SIG-M5 treated with dmso at 0.1 percent for 504 hours (cell line): ENCODE measurements around the gene CHN1.

Source experiments
- DNase-seq: peaks from one replicate; lab custom pipeline; 2025; ENCODE audit not compliant: unreplicated experiment; lab: John Stamatoyannopoulos, UW

The CHN1 gene

GRCh38 chr2:175010848-175011254 is 5.7 kb upstream of the CHN1 start:
- no peak for DNase-seq

- no peak for DNase-seq
These were observed 4.9 kb upstream of the CHN1 start for GRCh38 chr2:175009917-175010621.

- no peak for DNase-seq
These were observed 3.8 kb upstream of the CHN1 start for GRCh38 chr2:175008801-175009495.

GRCh38 chr2:175008009-175008408 is 2.8 kb upstream of the CHN1 start:
- no peak for DNase-seq

- no peak for DNase-seq
These were observed 2.3 kb upstream of the CHN1 start for GRCh38 chr2:175007510-175007909.

- DNase-seq, result no peak
These were observed 1.1 kb upstream of the CHN1 start for GRCh38 chr2:175006281-175006680.

- no peak for DNase-seq
These were observed 618 bp upstream of the CHN1 start for GRCh38 chr2:175005733-175006264.

GRCh38 chr2:175004730-175004979 is 526 bp downstream of the CHN1 start:
- no peak for DNase-seq

- DNase-seq, result no peak
These were observed 1.1 kb downstream of the CHN1 start for GRCh38 chr2:175003875-175004729.

GRCh38 chr2:175002547-175003274 is 2.5 kb downstream of the CHN1 start:
- no peak for DNase-seq

GRCh38 chr2:175001566-175001965 is 3.6 kb downstream of the CHN1 start:
- DNase-seq, result no peak

GRCh38 chr2:174997110-174997509 is 8.1 kb downstream of the CHN1 start:
- DNase-seq, result no peak

- DNase-seq, result no peak
These were observed 8.6 kb downstream of the CHN1 start for GRCh38 chr2:174996622-174997021.

GRCh38 chr2:174994381-174994780 is 10.8 kb downstream of the CHN1 start:
- DNase-seq, result no peak

- DNase-seq, result no peak
These were observed 12.3 kb downstream of the CHN1 start for GRCh38 chr2:174992886-174993285.

GRCh38 chr2:174985614-174986013 is 19.6 kb downstream of the CHN1 start:
- no peak for DNase-seq

GRCh38 chr2:174984561-174984960 is 20.6 kb downstream of the CHN1 start:
- DNase-seq, result no peak

- no peak for DNase-seq
These were observed 23.9 kb downstream of the CHN1 start for GRCh38 chr2:174981331-174981730.

GRCh38 chr2:174979996-174980395 is 25.2 kb downstream of the CHN1 start:
- DNase-seq, result no peak

- DNase-seq, result no peak
These were observed 27.8 kb downstream of the CHN1 start for GRCh38 chr2:174977364-174977763.

- no peak for DNase-seq
These were observed 31.1 kb downstream of the CHN1 start for GRCh38 chr2:174974131-174974530.
